Upper lobe of left lung (tissue), 6 donors: Measurements from ENCODE around the gene HDAC3. TPM values are rescaled to one million over a fixed set of nuclear protein-coding genes. Genes with fewer than 3 reads are reported as not detected.
A peak's percentile ranks its signal among the peaks of the same experiment; 100 is the strongest.

Experiments
- ATAC-seq, 2 donors: fragments of 200-7000 bp; cut with Tn5 transposase; one replicate each; pipeline ENCODE4 v1.9.1; 2022; ENCODE audit warnings: mild to moderate bottlenecking in 2 of 2, moderate library complexity in 2 of 2; ENCODE audit not compliant: low FRiP score in 2 of 2
- DNase-seq, 2 donors: peaks; one replicate each; pipeline ENCODE4 v3.0.0-alpha.2; 2019 to 2020
- H3K27ac ChIP-seq, 4 donors: fragments of 200-600 bp; sonication (generic); one replicate each; pipeline ENCODE4 v1.5.1; 2016 to 2019
- H3K27me3 ChIP-seq, 4 donors: fragments of 200-600 bp; sonication (generic); one replicate each; pipeline ENCODE4 v1.5.1; 2017 to 2019
- H3K36me3 ChIP-seq, 4 donors: fragments of 200-600 bp; sonication (generic); one replicate each; pipeline ENCODE4 v1.5.1; 2016 to 2019
- H3K4me1 ChIP-seq, 4 donors: fragments of 200-600 bp; sonication (generic); one replicate each; pipeline ENCODE4 v1.5.1; 2018 to 2019
- H3K4me3 ChIP-seq, 4 donors: fragments of 200-600 bp; sonication (generic); one replicate each; pipeline ENCODE4 v1.5.1; 2017 to 2019; ENCODE audit warnings: mild to moderate bottlenecking in 2 of 4, moderate library complexity in 1 of 4
- H3K9me3 ChIP-seq, 4 donors: fragments of 200-600 bp; sonication (generic); one replicate each; pipeline ENCODE4 v1.5.1; 2018 to 2019
- EP300 ChIP-seq, 4 donors: sonication (generic); formaldehyde crosslinking; IDR thresholded peaks; one replicate each; pipeline ENCODE4 v1.5.1; 2017; ENCODE audit warnings: antibody characterized with exemption in 4 of 4, control low read depth in 2 of 4
- POLR2A ChIP-seq, 4 donors: fragments of 450-650 bp; IDR thresholded peaks; one replicate each; pipeline ENCODE4 v1.5.1; 2016 to 2017; ENCODE audit warnings: antibody characterized with exemption in 4 of 4, mild to moderate bottlenecking in 2 of 4
- POLR2AphosphoS5 ChIP-seq, 2 donors: sonication (generic); formaldehyde crosslinking; IDR thresholded peaks; one replicate each; pipeline ENCODE4 v1.5.1; 2017; ENCODE audit warnings: antibody characterized with exemption in 2 of 2
- WGBS, 2 donors: methylation state at CpG; one replicate each; pipeline ENCODE4 v1.1.5; 2017 to 2018; 5-methylcytosine and 5-hydroxymethylcytosine counted together
- total RNA-seq, 6 donors: library from RNA; depleted of rRNA in 4 of 6; stranded (reverse); fragments of >200 nt in 4 of 6; gene quantifications; one replicate each; pipeline versions ENCODE4 v1.1.0 to v1.2.1, GENCODE V29; 2016 to 2021
- TF ChIP-seq, protein P1 (sequence below), 6 experiments: fragments of 450-650 bp in 4 of 6; fragments of 200-600 bp in 2 of 6; sonication (generic) in 2 of 6; IDR thresholded peaks; one replicate each; pipeline ENCODE4 v1.5.1; 2016 to 2019; ENCODE audit warnings: antibody characterized with exemption in 6 of 6
- donor health status: DM: no; HTN: no; CAD: no; lungs with moderate emphysema.
- donor health status: DM: no; HTN: yes; CAD: no; lungs with severe emphysema.

HDAC3 gene
- total RNA-seq, 6 donors from 2014 or later = 37.2 to 76.5 (median 47.6) TPM

- Histone ChIP-seq H3K27me3 (no peaks in the 10 kb centered on the region), H3K4me1 (peaks cover 22 to 43% (median 39%) of the 10 kb centered on the region in 4 donors), H3K27ac (peak overlapping the region; percentile 95 to 98 (median 97)), H3K4me3 (peak overlapping the region; percentile 32 to 94 (median 81)), H3K36me3 (peaks cover 0 to 30% (median 14%) of the 10 kb centered on the region in 4 donors), H3K9me3 (no peaks in the 10 kb centered on the region)
- DNase-seq = no peak
- WGBS, 2 donors = 7% methylated on average over 9 of the region's 9 CpGs
- ATAC-seq = no peak
- TF ChIP-seq, protein P1, sequence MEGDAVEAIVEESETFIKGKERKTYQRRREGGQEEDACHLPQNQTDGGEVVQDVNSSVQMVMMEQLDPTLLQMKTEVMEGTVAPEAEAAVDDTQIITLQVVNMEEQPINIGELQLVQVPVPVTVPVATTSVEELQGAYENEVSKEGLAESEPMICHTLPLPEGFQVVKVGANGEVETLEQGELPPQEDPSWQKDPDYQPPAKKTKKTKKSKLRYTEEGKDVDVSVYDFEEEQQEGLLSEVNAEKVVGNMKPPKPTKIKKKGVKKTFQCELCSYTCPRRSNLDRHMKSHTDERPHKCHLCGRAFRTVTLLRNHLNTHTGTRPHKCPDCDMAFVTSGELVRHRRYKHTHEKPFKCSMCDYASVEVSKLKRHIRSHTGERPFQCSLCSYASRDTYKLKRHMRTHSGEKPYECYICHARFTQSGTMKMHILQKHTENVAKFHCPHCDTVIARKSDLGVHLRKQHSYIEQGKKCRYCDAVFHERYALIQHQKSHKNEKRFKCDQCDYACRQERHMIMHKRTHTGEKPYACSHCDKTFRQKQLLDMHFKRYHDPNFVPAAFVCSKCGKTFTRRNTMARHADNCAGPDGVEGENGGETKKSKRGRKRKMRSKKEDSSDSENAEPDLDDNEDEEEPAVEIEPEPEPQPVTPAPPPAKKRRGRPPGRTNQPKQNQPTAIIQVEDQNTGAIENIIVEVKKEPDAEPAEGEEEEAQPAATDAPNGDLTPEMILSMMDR (IDR thresholded peaks at IDR 0.05) = no peak
- TF ChIP-seq POLR2AphosphoS5 (IDR thresholded peaks at IDR 0.05) (no peak), POLR2A (IDR thresholded peaks at IDR 0.05) (no peak), EP300 (IDR thresholded peaks at IDR 0.05) (no peak)
Observed at GRCh38 chr5:141617682-141618029, 19.0 kb downstream of the HDAC3 start.

GRCh38 chr5:141617128-141617527 lies 19.5 kb downstream of the HDAC3 start:
- Histone ChIP-seq H3K27ac (peak overlapping the region; percentile 95 to 98 (median 97)), H3K27me3 (no peaks in the 10 kb centered on the region), H3K4me3 (peak overlapping the region in 3 of 4 donors; percentile 70 to 94 (median 92)), H3K9me3 (no peaks in the 10 kb centered on the region), H3K36me3 (peaks cover 0 to 24% (median 11%) of the 10 kb centered on the region in 4 donors), H3K4me1 (peaks cover 26 to 43% (median 40%) of the 10 kb centered on the region in 4 donors)
- DNase-seq = no peak
- whole genome bisulfite sequencing, 2 donors = 31 to 40% methylated on average over 2 of the region's 2 CpGs
- TF ChIP-seq EP300 (IDR thresholded peaks at IDR 0.05) = no peak
- TF ChIP-seq, protein P1 (IDR thresholded peaks at IDR 0.05) = no peak
- no peak for TF ChIP-seq POLR2AphosphoS5 (IDR thresholded peaks at IDR 0.05)
- no peak for TF ChIP-seq POLR2A (IDR thresholded peaks at IDR 0.05)
- ATAC-seq = no peak

GRCh38 chr5:141615991-141616720 lies 20.5 kb downstream of the HDAC3 start:
- Histone ChIP-seq H3K27me3 (no peaks in the 10 kb centered on the region), H3K4me3 (peak overlapping the region in 2 of 4 donors; percentile 1 to 70), H3K4me1 (peaks cover 26 to 48% (median 40%) of the 10 kb centered on the region in 4 donors), H3K36me3 (peaks cover 0 to 17% (median 4%) of the 10 kb centered on the region in 4 donors), H3K27ac (peak overlapping the region in 3 of 4 donors; percentile 97 to 98 (median 97)), H3K9me3 (no peaks in the 10 kb centered on the region)
- TF ChIP-seq POLR2A (IDR thresholded peaks at IDR 0.05) = no peak
- no peak for TF ChIP-seq POLR2AphosphoS5 (IDR thresholded peaks at IDR 0.05)
- TF ChIP-seq, protein P1 (IDR thresholded peaks at IDR 0.05) = no peak
- no peak for TF ChIP-seq EP300 (IDR thresholded peaks at IDR 0.05)
- DNase-seq (no peak), ATAC-seq (no peak)
- 54 to 65% methylated on average over 9 of the region's 9 CpGs for WGBS, 2 donors

DNA sequence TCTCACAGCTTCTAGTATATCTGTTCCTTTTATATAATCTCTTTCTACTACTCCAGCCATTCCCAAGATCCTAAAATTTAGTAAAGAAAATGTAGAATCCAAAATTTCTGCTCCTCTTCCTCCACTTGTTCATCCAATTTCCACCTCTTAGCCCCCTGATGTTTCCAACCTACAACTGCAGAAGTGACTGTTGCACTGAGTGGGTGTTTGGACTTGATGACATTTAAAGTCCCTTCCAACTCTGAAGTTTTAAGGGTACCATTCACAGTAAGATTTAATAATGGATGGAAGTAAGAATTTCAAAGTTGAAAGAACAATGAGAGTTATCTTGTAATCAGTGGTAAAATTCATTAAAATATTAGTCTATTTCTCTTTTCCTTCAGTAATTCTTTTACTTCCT lies 23.3 kb downstream of the HDAC3 start:
- Histone ChIP-seq H3K27me3 (no peaks in the 10 kb centered on the region), H3K36me3 (peaks cover 0 to 2% (median 0%) of the 10 kb centered on the region in 4 donors), H3K27ac (no peak overlapping the region), H3K4me3 (no peak overlapping the region), H3K4me1 (peaks cover 34 to 67% (median 48%) of the 10 kb centered on the region in 4 donors), H3K9me3 (no peaks in the 10 kb centered on the region)
- ATAC-seq (no peak), DNase-seq (no peak)
- TF ChIP-seq POLR2A (IDR thresholded peaks at IDR 0.05) (no peak), EP300 (IDR thresholded peaks at IDR 0.05) (no peak), POLR2AphosphoS5 (IDR thresholded peaks at IDR 0.05) (no peak)
- TF ChIP-seq, protein P1 (IDR thresholded peaks at IDR 0.05) = no peak
